ENCODE data around the gene AFAP1.

Gene AFAP1

DNA sequence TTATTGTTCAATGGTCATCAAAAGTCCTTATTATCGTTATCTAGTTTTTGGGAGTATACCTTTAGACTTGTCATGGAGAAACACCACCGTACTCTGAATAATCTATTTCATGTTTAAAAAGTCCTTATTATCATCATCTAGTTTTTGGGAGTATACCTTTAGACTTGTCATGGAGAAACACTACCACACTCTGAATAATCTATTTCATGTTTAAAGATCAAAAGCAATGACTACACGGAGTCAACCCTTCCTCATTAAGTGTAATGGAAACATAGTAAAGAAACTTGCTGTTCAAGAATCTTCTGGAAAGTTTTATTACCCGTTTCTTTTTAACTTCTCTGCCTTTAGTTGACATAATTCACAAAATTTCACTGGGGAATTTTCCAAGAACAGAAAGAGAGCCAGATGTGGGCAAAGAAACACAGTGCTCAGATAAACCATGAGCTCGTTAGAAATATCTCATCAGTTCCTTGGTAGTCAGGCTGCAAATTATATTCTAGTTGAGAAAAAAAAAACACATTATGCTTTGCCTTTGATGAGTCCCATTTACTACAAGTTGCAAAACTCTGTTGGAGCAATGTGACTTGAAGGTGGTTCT, 158.8 kb downstream of the AFAP1 start:
- no peak for DNase-seq

DNA sequence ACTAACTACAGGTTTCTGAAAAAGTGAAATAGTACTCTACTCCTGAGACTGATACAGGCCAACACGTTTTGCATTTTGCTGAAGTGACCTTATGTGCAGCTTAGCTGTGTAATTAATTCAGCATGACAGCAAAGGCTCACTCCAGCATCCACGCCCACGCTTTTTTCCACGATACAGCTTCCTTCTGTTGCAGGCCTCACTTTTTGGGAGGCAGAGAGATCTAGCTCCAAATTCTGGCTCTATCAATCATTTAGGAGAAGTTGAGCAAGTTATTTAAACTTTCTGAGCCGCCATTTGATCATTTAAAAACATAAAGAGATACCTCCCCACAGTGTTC, 160.3 kb downstream of the AFAP1 start:
- DNase-seq: no peak

DNA sequence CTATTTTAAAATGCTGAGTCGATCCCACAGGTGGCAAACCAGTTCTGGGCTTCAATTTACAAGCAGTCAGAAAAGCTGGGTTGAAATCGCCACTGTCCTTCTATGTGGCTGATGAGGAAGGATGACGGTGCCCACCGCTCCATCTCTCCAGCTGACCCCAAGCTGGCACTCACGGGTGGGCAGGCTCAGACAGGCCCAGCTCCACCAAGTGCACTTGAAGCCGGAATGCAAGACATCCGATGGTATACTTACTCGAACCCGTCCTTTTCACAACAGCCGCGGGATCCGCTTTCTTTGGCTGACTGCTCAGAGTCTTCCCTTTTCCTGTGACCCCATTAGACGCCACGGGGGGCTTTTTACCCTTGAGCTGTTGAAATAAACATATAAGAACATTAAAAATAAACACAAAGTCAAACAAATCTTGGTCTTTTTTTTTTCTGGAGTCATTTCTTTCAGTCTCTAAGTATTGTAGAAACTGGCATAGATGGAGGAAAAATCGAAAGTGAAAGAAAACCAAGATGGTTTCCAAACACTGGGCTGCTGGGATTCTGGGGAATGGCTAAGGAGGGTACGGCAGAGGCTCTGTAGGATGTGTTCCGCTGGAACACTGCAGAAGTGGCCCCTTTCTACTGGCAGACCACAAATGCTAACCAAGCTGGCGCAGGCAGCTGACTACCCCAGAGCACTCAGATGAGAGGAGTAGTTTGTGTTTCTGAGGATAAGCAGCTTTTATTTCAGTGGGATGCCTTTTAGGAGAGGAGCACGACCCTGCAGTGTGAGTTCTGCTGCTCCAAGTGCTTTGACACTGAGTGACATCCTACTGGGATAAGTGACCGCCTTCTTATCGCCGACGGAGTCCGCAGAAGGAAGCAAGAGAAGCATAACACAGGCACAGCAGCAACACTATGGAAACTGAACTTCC, 160.9 kb downstream of the AFAP1 start:
- DNase-seq: no peak

DNA sequence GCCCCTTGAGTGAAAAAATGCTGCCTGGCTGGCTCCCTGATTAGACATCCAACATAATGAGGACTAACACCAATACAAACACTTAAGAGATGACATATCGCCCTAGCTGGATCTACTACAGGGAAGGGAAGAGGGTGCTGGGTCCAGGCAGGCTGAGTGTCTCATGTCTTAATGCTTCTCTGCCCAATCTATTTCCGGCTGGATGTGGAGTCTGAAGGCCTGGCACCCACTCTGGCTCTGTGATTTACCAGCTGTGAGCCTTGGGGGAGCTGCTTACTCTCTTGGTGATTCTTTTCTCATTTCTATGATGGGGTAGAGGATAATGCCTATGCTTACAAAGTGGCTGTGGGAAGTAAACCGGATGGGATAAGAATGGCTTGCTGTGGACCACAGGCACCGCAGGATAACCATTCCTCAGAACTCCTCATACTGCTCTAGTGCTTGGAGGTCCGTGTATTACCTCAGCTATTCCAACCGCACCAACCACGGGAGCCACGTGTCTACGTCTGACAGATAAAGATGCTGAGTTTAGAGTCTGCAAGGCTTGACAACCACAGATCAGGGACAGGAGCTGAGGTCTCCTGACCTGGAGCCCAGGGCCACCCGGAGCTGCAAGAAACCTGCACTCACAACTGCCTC, 161.7 kb downstream of the AFAP1 start:
- DNase-seq: no peak

DNA sequence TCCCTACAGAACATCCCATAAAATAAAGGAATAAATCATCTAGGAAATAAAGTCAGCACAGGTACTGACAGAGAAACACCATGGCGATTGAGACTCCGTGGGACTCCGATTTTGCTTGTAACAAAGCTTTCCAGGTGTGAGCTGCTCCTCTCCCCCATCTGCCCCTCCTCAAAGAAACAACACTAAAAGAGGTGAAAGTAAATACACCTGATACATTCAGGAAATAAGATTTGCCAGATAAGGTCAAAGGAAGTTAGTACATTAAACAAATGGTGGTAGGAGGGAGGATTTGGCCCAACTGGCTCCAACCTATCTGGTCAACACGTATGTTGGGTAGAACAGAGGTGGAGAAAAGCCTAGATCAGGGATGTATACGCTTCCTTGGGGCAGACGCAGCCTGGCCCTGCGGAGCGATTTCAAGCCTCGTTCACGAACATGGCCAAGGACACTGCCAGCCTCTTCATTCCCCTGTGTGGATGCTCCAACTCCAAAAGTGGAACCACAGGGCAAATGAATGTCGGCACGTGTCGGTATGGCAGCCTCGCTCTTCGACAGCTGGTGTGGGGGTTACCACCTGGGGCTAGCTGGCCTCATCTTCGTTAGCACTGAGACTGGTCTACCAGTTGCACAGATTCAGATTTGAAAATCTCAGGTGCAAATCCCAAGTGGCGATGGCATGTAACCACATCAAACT, 162.5 kb downstream of the AFAP1 start:
- DNase-seq: no peak

DNA sequence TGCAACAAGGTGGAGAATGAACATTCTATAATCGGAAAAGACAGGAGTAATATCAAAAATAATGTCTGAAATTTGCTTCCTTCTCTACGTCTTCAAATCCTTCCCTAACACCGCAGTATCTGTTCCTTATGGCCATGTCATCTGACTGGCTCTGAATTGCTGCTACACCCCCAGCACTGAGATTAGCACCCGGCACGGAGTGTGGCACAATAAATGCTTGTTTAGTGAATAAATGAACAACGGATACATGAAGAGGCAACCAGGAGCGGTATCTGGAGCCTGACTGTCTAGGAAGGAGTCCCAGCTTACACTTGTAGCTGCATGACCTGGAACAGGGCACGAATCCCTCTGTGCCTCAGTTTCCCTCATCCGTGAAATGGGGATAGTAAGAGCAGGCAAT, 164.3 kb downstream of the AFAP1 start:
- no peak for DNase-seq

DNA sequence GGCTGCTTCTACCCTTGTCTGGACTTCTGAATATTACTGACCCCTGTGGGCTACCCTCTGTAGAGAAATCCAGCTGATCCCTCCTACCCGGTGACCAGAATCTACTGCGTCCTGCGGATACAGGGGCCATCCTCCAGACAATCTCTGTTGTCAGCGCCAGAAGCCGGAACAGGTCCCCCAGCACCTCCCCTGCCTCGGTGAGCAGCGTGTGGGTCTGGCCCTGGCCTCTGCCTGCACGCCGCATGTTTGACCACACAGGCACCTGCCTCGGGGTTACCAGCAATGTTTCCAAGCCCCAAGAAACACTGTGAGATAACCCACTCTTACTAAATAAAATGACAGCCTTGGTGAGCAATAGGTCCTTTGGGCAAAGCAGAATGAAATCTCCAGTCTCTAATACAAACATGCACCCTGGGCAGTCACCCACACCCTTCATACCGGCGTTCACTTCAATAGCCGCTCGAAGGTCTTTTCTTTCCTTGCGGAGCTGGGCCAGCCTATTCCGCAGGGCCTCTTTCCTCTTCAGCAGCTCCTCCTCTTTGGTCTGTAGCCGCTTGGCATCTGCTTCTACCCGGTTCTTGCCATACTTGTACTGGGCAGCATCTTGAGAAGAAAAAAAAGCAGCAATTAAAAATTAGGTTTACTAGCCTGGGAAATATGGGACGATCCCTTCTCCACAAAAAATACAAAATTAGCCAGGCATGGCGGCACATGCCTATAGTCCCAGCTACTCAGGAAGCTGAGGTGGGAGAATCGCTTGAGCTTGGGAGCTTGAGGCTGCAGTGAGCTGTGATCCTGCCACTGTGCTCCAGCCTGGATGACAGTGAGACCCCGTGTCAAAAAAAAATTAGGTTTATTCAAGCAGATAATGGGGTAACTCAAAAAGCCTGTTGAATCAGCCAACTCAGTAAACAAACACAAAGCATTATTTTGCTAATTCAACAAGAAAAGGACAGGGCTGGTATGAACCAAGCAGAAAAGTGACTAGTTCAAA, 165.1 kb downstream of the AFAP1 start:
- no peak for DNase-seq

DNA sequence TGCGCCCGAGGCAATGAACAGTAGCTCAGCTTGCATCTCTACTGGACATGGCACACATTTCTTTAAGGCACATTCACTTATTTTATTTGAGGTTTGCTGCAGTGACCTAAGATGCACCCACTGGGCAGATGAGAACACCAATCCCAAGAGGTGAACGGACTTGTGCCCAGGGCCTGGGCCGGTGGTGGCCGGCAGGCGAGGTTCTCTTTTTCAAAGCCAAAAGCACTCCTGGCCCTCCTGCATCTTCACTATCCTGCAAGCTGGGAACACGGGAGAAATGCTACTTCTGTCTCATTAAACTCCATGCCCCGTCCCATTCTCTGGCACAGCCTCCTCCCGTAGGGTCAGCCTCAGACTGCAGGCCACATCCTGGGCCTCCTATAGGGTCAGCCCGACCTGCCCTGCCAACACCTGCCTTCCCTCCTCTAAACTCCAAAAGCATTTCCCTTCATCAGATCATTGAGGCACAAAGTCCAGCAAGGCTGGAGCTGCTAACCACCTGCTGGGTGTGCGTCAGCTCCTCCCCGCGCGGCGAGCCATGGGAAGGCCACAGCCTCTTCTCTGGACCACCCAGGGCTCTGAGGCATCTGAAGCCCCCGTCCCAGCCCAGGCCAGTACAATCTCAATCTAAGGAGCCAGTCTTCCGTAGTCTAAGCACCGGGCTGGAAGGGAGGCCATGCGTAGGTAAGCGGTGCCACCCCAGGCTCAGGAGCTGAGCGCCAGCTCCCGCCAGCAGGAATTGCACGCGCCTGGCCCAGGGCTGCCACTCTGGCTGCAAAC, 166.1 kb downstream of the AFAP1 start:
- no peak for DNase-seq

DNA sequence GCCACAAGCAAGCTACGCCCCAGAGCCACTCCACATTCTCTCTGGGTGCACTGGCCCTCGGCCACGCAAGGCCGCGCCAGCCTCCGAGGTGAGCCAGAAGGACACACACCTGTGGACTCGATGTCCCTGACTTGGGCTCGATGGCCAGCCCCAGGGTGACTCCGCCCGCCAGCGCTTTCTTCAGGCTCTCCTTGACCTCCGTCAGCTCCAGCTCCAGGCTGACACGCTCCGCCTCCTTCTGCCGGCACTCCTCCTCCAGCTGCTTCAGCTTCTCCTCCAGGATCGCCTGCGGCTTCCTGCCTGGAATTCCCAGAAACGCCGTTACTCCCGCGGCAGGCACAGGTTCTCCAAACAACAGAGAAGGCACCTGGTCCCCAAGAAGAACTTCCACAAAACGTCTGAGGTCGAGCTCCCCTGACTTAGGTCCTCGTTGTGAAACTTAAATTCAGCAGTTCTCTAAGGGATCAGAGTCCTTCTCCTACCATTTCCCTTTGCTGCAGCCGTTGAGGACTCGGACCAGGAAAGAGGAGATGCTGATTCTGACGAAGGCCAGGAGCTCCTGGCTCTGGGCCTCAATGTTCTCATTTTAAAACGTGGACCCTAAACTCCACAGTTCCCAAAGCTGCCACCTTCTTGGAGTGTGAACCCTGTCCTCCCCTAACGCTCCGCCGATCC, 166.8 kb downstream of the AFAP1 start:
- no peak for DNase-seq

DNA sequence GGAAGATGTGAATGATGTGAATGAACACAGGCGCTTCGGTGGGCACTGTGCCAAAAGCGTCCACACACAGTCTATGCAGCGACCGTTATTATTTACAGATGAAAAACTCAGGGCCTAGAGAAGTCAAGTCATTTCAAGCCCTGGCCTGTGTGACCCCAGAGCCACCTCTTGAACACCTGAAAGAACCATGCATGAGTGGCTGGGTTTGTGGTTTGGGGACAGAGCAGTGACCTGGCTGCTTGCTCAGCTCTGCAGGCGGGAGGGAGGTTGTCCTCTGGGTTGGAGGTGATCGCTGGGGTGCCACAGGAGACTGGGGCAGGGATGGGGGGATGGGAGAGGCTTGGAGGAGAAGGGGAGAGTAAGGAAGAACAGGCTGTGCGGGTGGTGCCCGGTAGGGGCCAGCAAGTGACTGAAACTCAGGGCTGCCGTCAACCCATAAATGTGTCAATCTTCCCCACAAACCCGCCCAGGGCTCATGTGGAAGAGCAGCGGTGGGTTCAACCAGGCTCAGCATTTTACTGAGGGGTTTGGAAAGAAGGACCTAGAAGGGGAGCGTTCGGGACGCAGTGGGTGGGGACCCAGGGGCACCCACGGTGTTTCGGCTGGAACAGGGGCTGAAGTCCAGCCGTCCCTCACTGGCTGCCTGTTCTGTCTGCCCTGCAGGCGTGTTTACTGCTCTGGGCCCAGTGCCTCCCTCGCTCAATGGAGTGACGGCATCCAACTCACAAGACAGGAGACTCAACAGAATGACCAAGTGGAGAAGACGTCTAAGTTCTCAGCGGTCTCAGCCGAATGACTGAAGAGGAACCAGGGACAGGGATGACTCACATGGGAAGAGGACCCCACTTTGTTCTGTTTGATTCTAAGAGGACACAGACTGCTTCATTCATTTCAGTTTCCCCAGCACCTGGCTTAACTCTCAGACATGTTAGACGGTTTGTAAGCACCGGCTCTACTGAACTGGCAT, 167.8 kb downstream of the AFAP1 start:
- DNase-seq: no peak

DNA sequence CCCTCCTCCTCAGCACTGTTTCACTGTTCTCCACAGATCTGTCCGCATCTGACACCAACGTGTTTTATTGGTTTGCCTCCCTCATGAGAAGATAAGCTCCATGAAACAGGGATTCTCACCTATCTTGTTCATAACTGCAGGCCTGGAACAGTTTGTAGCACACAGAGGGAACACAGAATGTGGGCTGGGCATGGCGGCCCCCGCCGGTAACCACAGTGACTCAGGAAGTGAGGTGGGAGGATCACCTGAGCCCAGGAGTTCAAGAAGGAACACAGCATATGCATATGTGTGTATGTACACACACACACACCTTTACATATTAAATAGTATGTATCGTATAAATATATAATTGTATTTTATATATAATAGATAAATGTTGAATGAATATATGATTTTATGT, 168.6 kb downstream of the AFAP1 start:
- no peak for DNase-seq

DNA sequence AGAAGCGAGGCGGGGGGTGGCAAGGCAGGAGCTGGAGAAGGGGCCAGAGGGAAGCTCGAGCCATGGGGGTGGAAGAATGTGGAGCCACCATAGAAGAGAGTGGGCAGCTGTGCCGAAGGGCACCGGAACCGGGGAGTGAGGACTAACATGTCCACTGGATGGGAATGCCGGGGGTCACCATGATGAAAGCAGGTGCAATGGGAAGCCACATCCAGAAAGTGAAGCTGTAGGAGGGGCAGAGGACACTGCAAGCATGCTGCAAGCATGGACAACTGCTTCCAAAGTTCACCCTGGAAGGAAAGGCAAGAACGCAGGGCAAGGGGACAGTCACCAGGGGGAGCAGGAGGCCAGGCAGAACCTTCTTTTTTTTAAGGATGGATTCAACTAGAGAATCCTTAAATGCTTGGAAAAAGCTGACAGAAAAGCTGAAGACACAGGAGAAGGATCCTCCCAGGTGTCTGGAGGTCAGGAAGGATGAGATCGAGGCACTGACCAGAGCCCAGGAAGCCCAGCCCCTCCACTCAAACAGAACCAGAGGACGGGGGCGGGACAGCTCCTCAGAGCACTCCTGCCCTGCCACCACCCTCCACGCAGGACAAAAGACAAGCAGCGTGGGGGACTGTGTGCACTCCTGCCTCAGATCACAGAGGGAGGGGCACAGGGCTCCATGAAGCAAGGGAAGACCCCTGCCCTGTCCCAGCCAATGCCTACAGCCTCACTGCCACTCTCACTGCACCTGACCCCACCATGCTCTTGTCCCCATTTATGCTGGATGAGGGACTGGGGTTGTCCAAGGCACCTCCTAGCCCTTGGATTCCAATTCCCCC, 169.2 kb downstream of the AFAP1 start:
- peak; percentile 23 to 50 for DNase-seq

DNA sequence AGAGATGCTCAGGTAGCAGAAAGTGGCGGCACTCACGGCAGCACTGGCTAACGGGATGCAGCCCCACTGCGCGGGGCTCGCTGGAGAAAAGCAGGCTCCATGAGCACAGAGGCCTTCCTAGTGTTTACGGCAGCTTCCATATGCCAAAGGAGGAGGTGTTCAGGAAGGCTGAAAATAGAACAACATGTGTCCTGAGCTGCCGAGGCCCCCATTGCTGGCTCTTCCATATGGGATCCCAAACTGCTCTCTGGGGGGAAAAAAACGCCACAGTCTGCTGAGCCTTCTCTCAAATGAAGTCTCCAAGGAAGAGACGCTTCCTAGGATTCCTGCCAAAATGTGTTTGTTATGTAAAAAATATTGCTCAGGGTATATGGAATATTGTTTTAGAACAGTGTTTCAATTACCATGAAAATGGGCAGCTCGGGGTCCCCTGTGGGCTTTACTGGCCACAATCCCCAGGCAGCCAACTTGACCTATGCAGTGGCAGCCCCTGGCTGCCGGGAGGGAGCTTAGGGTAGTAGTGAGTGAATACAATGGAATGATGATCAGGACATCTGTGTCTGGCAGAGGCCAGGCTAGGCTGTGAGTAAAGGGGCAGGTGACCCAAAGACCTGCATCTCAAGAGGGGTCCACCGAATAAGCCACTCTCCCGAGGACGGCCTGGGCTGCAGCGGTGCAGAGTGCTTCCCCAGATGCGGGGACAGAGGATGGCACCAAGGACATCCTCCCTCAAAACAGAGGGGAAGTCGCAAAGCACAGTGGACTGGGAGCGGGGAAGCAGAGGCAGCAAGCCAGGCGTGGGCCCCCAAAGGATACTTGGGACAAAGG, 170.1 kb downstream of the AFAP1 start:
- no peak for DNase-seq

DNA sequence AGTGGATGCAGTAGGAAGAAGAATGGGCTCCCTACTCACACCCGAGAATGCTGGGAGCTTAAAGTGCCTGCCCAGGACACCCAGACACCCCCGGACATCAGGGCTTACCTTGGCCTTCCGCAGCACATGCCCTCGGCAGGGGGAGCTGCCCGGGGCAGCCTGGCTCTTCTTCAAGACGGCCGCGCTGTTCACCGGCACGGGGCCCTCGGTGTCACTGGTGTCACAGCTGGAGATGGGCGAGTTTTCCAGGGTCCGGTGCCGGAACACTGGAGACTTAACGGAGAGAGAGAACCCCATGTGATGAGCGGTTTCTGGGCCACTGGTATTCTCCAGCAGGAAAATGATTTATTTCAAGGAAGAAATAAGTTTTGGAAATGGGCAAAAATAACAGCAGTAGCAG, 170.9 kb downstream of the AFAP1 start:
- DNase-seq: no peak

DNA sequence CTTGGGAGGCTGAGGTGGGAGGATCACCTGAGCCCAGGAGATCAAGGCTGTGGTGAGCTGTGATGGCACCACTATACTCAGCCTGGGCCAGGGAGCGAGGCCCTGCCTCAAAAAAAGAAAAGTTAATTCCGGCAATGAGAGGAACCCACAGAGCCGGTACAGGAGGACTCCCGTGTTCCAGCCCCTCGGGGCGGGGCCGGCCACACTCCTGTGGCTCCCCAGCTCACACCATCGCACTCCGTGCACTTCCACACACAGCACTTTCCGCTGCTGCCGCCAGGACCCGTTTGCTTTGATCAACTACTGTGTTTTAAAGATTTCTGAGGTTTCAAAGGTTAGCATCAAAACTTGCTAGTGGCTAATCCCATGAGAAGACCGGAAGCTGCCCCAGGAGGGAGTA, 171.7 kb downstream of the AFAP1 start:
- no peak for DNase-seq

DNA sequence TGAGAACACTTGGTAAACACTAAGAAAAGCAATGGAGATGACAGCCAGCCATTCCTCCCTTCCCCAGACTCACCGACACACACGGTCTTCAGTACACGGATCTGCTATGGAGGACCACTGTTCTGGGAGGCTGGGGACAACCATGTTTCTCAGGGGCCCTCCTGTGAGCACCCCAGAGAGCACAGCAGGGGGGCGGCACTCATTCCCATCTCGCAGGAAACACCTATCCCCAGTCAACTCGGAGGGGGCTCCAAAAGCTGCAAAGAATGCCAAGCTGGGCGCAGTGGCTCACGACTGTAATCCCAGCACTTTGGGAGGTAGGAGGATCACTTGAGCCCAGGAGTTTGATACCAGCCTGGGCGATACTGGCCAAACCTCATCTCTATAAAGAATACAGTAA, 172.1 kb downstream of the AFAP1 start:
- DNase-seq: no peak

DNA sequence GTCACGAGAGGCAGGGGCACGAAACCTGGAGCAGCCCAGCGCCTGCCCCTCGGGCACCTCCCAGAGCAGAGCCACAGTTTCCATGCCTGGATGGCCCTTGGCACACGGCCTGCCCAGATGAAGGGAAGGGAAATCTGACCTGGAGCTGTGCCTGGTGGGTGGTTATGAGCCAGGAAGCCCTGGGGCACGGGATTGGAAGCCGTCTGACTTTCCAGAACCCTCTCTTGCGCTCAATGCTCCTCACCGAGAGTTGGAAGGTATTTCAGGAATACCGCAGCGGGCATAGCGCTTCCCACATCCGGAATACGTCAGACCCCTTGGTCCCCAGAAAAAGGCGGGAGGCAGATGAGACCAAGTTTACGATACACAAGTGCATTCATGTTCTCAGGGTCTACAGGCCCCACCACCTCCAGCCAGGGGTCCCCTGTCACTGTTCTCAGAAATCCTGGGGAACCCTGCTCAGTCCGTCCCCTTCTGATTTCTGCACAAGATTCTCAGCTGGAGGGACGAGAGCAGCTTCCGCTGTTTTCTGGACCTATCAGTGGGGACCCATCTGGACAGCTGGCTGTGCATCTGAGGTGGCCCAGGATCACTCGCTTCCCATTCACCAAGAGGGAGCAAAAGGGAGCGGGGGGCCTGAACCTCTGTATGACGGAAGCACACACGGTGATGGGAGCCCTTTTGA, 172.9 kb downstream of the AFAP1 start:
- DNase-seq: no peak

Data from inflammatory macrophage (primary cell).